ENCODE measurements around the gene ATL2.

DNA sequence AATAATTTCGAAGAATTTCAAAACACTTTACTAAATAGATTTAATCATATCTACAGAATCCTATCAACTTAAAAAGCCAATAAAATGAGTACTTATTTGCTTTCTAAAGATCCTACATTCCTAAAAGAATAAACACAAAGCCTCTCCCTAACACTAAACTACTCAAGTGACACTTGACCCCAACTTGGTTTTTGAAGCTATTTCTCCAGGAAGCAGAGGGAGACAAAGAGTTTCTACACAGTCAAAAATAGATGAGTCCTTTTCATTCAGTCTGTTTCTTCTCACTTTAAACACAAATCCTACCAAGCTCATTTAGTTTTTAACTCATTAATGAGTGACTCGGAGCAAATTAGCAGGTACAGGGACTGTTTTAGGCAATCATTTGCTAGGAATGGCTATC, 2.1 kb downstream of the ATL2 start:
- TF ChIP-seq CTCF (IDR thresholded peaks at IDR 0.05; ENCODE audit: low read length): no peak
- no peak for TF ChIP-seq EZH2 (IDR thresholded peaks at IDR 0.05; ENCODE audit: borderline replicate concordance, low read length)
